GM18907 (cell line): ENCODE measurements around the gene SPRR1A.

Source experiments
- ATAC-seq: cut with Tn5 transposase; IDR thresholded peaks from one replicate; pipeline ENCODE4 v1.9.1; 2021; ENCODE audit warnings: mild to moderate bottlenecking, moderate library complexity; ENCODE audit not compliant: unreplicated experiment

SPRR1A gene

DNA sequence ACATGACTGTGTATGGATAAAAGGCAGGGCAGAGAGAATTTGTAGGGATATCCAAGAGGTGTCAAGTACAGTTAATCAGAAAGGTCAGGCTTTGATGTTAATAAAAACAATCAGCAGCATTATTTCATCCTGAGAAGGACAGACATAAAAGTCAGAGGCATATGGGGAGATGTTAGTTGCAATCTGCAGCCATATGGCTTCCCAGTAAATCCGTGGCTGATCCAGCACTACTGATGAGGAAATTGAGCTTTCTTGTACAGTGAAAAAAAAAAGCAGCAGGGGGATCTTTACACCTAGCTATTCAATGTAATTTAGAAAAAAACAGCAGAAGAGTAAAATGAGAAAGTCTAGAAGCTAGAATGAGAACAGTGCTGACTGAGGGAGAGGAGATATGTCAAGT, 44.9 kb downstream of the SPRR1A start:
- no peak for ATAC-seq

DNA sequence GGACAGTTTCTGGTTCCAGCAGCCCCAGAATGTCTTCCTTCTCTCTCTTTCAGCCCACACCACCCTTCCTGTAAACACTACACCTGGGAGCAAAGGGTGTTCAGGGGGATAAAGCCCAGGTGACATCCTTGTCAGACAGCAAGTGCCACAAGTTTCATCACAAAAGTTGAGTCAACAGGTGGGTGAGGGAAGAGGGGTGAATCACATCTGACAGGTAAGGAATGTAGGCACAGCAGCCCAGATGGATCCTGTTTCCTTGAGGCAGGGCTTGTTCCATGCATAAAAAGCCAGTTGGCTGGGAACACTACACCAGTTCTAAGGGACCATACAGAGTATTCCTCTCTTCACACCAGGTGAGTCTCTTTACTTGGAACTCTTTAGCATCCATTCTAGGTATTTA, 47.0 kb downstream of the SPRR1A start, which contains the start of gene SPRR1B:
Gene SPRR1B (plus strand): TSS at position 309 of the 400 bp plus-strand sequence. CDS start 1,143 bp downstream, outside the sequence.
- no peak for ATAC-seq

DNA sequence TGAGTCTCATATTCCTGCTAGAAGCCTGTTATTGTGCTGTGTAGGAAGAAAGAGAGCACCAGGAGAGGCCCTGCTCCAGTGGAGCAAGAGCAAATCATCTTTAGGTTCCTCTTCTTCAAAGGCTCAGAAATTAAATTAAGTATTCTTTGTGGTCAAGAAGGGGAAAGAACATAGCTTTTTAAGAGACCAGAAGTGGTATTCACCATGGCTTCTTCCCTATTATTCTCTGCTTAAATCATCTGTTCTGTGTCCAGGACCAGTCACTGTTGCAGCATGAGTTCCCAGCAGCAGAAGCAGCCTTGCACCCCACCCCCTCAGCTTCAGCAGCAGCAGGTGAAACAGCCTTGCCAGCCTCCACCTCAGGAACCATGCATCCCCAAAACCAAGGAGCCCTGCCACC, 48.2 kb downstream of the SPRR1A start:
- no peak for ATAC-seq

DNA sequence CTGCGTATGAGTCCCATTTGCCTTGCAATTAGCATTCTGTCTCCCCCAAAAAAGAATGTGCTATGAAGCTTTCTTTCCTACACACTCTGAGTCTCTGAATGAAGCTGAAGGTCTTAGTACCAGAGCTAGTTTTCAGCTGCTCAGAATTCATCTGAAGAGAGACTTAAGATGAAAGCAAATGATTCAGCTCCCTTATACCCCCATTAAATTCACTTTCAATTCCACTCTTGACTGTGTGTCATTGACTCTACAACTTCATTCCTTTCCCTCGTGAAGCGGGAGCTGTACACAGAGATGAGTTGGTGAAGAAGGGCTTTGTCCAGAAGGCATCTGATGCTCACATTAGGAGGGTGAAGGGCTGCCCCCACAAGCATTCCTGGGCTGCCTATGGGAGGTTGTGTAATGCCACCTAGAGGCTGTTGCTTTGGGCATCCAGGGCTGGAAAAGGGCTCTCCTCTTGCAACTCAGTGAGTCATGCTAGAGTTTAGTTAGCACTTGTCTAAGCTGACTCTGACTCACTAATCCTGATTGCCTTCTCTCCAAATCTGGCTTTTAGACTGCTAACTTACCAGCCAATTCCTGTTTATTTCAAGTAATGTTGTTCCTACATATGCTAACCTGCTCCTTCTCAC, 48.9 kb downstream of the SPRR1A start:
- ATAC-seq = no peak

DNA sequence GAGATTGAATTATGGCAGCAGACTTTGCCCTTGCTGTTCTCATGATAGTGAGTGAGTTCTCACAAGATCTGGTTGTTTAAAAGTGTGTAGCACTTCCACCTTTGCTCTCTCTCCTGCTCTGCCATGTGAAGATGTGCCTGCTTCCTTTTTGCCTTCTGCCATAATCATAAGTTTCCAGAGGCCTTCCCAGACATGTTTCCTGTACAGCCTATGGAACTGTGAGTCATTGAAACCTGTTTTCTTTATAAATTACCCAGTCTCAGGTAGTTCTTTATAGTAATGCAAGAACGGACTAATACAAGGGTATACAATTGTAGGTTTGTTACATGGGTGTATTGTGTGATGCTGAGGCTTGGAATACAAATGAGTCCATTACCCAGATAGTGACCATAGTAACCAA, 51.3 kb downstream of the SPRR1A start:
- no peak for ATAC-seq
